GM18861 (cell line): ENCODE data around the gene CAMTA1.
"Not testable (repeated sequence)": the region's sequence is repeated elsewhere in the genome, so short reads cannot be mapped to it uniquely, and the experiment has no call there.

ENCODE experiments used
- ATAC-seq: cut with Tn5 transposase; IDR thresholded peaks from one replicate; pipeline ENCODE4 v1.9.1; 2021; ENCODE audit not compliant: unreplicated experiment

The CAMTA1 gene

GRCh38 chr1:6905790-6906189 is 120.5 kb downstream of the CAMTA1 start:
- no peak for ATAC-seq

GRCh38 chr1:6906783-6907182 is 121.5 kb downstream of the CAMTA1 start:
- ATAC-seq: no peak

- ATAC-seq: no peak
Observed at GRCh38 chr1:6907201-6907600, 121.9 kb downstream of the CAMTA1 start.

- ATAC-seq: no peak
Observed at GRCh38 chr1:6907676-6908434, 122.6 kb downstream of the CAMTA1 start.

- no peak for ATAC-seq
Observed at GRCh38 chr1:6909401-6909800, 124.1 kb downstream of the CAMTA1 start.

GRCh38 chr1:6909857-6910256 is 124.6 kb downstream of the CAMTA1 start:
- no peak for ATAC-seq

GRCh38 chr1:6911021-6911941 is 126.0 kb downstream of the CAMTA1 start:
- no peak for ATAC-seq

- no peak for ATAC-seq
Observed at GRCh38 chr1:6911974-6912373, 126.7 kb downstream of the CAMTA1 start.

- ATAC-seq: no peak
Observed at GRCh38 chr1:6912518-6912917, 127.3 kb downstream of the CAMTA1 start.

GRCh38 chr1:6913086-6913485 is 127.8 kb downstream of the CAMTA1 start:
- no peak for ATAC-seq

GRCh38 chr1:6914706-6915105 is 129.5 kb downstream of the CAMTA1 start:
- no peak for ATAC-seq

- no peak for ATAC-seq
Observed at GRCh38 chr1:6915999-6916565, 130.8 kb downstream of the CAMTA1 start.

- no peak for ATAC-seq
Observed at GRCh38 chr1:6917067-6917466, 131.8 kb downstream of the CAMTA1 start.

- ATAC-seq: no peak
Observed at GRCh38 chr1:6918186-6918924, 133.1 kb downstream of the CAMTA1 start.

GRCh38 chr1:6918925-6919511 is 133.8 kb downstream of the CAMTA1 start:
- ATAC-seq: no peak

- ATAC-seq: not testable (repeated sequence)
Observed at GRCh38 chr1:6921506-6921905, 136.3 kb downstream of the CAMTA1 start.

- ATAC-seq: no peak
Observed at GRCh38 chr1:6922096-6922931, 137.1 kb downstream of the CAMTA1 start.

- ATAC-seq: no peak
Observed at GRCh38 chr1:6923012-6923411, 137.8 kb downstream of the CAMTA1 start.

GRCh38 chr1:6923416-6923815 is 138.2 kb downstream of the CAMTA1 start:
- ATAC-seq: no peak
